Measurements from ENCODE around the gene CRNN.
A peak's percentile ranks its signal among the peaks of the same experiment; 100 is the strongest.

The CRNN gene

DNA sequence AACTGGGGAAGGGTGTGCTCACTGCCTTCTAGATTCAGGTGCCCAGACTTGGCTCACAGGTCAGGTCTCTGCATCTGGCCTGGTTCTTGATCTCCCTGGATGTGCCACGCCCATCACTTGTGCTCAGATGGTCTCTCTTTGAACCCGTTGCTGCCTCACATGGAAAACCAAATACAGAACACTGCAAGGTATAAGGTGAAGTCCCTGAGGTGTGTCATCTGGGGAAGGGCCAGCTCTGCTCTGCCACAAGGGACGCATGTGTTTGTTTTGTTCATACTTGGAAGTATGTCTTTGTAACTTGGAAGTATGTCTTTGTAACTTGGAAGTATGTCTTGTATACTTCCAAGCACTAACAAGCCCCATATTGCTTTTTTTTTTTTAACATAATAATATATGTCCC is 13.4 kb upstream of the CRNN start:
- no peak for DNase-seq (ENCODE audit: low read depth)
- TF ChIP-seq, protein P1, sequence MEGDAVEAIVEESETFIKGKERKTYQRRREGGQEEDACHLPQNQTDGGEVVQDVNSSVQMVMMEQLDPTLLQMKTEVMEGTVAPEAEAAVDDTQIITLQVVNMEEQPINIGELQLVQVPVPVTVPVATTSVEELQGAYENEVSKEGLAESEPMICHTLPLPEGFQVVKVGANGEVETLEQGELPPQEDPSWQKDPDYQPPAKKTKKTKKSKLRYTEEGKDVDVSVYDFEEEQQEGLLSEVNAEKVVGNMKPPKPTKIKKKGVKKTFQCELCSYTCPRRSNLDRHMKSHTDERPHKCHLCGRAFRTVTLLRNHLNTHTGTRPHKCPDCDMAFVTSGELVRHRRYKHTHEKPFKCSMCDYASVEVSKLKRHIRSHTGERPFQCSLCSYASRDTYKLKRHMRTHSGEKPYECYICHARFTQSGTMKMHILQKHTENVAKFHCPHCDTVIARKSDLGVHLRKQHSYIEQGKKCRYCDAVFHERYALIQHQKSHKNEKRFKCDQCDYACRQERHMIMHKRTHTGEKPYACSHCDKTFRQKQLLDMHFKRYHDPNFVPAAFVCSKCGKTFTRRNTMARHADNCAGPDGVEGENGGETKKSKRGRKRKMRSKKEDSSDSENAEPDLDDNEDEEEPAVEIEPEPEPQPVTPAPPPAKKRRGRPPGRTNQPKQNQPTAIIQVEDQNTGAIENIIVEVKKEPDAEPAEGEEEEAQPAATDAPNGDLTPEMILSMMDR (conservative IDR thresholded peaks at IDR 0.05; ENCODE audit: low read length), result no peak
- H3K4me3 ChIP-seq (ENCODE audit: low read length), result no peak overlapping the region

DNA sequence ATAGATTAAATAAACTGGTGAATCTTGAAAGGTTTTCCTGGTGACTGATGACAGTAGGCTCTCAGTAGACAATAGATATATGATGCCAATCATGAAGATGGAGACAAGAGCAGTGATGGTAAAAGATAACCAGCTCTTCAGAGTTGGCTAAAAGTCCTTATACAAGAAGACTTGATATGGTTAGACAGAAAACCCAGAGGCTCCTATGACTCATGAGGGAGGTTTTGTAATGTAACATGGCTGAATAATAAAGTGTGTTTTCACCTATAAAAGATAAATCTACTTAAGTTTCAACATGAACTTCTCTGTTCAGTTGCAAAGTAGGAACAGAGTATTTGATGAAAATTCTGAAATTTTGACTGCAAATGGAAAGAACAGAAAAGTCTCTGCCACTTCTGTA is 12.7 kb upstream of the CRNN start:
- TF ChIP-seq, protein P1 (conservative IDR thresholded peaks at IDR 0.05; ENCODE audit: low read length), result no peak
- no peak overlapping the region for H3K4me3 ChIP-seq (ENCODE audit: low read length)
- no peak for DNase-seq (ENCODE audit: low read depth)

DNA sequence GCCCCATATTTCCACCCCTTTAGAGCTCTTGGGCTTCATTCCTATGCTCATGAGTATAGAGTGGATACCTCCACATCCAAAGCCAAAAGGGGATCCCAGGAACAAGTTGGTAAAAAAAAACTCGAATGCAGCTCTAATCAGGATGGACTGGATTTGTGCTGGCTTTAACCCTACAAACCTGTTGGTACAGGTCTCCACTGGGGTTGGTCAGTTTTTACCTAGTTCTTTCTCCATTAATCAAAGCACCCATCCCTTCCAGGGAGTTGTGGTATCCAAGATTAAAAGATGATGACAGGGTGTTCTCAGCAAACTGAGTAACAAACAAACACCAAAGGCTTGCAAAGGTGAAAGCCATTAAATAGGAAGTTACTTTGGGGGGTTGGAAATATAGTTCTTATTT is 5.9 kb upstream of the CRNN start:
- no peak overlapping the region for H3K4me3 ChIP-seq (ENCODE audit: low read length)
- no peak for DNase-seq (ENCODE audit: low read depth)
- TF ChIP-seq, protein P1 (conservative IDR thresholded peaks at IDR 0.05; ENCODE audit: low read length), result no peak

DNA sequence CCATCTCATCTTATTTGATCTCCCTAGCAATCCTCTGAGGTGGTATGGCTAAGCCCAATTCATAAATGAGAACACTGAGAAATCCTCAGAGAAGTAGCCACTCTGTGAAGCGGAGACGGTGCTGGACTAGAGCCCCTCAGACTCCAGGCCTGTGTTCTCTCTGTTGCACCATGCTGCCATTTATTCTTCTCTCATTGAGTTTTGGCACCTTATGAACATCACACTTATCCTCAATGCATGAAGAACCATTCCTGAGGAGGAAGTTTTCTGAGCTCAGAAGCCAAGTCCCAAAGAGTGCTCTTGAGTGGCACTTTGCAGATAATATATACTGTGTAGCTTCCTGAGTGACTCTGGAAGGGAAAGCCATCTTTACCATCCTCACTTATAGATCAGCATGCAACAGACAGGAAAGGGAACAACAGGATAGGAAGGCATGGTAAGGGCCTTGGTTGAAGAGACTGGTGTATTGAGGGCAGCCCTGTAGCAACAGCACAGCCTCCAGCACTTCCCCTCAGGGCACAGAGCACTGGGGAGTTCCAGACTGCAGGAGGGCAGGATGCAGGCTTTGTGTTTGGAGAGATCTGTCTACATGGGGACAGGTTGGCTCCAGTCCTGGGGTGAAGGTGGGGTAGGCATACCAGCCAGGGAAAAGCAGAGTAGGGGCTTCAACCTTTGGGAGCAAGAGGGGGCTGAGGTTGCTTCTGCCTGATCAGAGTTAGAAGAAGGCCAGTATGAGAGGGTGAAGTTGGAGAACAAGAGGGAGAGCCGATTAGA is 1.6 kb upstream of the CRNN start:
- H3K4me3 ChIP-seq (ENCODE audit: low read length), result no peak overlapping the region
- DNase-seq (ENCODE audit: low read depth), result no peak

DNA sequence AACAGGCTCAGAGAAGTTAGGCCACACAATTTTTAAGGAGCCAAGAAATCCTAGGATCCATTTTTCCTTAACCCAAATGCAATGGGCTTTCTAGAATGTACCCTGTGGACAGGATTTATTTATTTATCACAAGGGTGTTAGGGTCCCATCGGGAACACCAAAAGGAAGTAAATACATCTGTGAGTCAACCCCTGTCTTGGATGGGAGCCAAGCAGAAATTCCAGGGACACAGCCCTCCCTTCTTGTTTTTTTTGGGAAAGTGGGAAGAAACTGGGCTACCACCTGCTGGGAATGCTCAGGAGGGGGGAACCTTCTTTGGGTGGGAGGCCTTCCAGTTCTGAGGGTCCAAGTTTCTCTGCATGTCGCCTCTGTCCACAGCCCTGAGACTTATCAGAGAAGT is 1.3 kb downstream of the CRNN start:
- TF ChIP-seq, protein P1 (conservative IDR thresholded peaks at IDR 0.05; ENCODE audit: low read length), result no peak
- no peak overlapping the region for H3K4me3 ChIP-seq (ENCODE audit: low read length)
- DNase-seq (ENCODE audit: low read depth), result no peak

More for the DNA sequence above, 1.6 kb upstream of the CRNN start:
- TF ChIP-seq, protein P1 (conservative IDR thresholded peaks at IDR 0.05; ENCODE audit: low read length), result no peak

DNA sequence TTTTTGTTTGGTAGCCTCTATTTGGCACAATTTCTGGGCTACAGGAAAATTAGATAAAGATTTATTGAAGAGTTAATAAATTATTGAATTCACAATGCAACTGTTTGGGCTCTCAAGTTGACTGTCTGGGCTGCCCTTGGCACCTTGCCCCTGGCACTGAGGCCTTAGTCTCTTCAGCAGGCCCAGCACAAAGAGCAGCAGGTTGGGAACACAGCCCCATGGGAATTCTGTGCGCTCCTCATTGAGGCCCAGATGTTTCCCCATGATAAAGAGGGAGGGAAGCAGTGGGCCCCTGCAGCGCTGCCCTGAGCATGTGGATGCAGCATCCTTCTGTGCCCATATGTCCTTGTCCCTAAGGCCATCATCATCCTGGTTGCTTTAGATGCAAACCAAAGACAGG is 2.9 kb downstream of the CRNN start:
- DNase-seq (ENCODE audit: low read depth), result peak; percentile 5
- TF ChIP-seq, protein P1 (conservative IDR thresholded peaks at IDR 0.05; ENCODE audit: low read length), result no peak

DNA sequence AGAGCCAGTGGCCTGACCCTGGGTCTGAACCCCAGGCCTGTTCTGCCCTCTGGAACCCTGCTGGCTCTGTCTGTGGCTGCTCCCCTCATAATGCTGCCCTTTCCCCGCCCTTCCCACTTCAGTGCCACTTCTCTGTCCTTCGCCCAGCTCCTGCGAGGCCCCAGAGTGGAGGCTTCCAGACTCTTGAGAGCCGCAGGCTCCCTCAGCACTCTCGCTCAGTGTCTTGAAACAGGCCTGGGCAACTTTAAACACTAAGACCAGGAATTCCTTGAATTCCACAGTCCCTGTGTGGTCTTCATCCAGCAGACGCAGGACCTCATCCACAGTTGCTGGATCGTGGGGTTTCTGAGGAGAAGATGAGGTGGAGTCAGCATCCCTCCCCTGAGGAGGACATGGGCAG is 3.5 kb downstream of the CRNN start:
- TF ChIP-seq, protein P1 (conservative IDR thresholded peaks at IDR 0.05; ENCODE audit: low read length), result no peak
- peak; percentile 47 for DNase-seq (ENCODE audit: low read depth)
- H3K4me3 ChIP-seq (ENCODE audit: low read length), result no peak overlapping the region

More for the DNA sequence above, 2.9 kb downstream of the CRNN start:
- H3K4me3 ChIP-seq (ENCODE audit: low read length), result no peak overlapping the region
